D721Med (cell line): ENCODE measurements around the gene PAM.
A peak's percentile ranks its signal among the peaks of the same experiment; 100 is the strongest.

Experiments
- DNase-seq: peaks from one replicate; pipeline ENCODE4 v3.0.0; 2011; ENCODE audit warnings: low spot score; ENCODE audit not compliant: insufficient read length
- FAIRE-seq: peaks from 2 replicates; lab custom pipeline; 2011; peaks lifted over from hg19 to GRCh38; lab: Jason Lieb, UNC
- CTCF ChIP-seq: IDR thresholded peaks from 2 replicates; pipeline ENCODE4 v1.5.1; 2012; ENCODE audit warnings: mild to moderate bottlenecking, control low read depth; ENCODE audit not compliant: insufficient read depth; ENCODE audit errors: missing control alignments

The PAM gene

GRCh38 chr5:102863764-102864560 lies 108.9 kb downstream of the PAM start:
- DNase-seq = no peak
- FAIRE-seq = peak; percentile 25
- TF ChIP-seq CTCF = no peak

GRCh38 chr5:102865171-102865509 lies 110.0 kb downstream of the PAM start:
- DNase-seq (no peak), FAIRE-seq (peak; percentile 48)
- no peak for TF ChIP-seq CTCF

DNA sequence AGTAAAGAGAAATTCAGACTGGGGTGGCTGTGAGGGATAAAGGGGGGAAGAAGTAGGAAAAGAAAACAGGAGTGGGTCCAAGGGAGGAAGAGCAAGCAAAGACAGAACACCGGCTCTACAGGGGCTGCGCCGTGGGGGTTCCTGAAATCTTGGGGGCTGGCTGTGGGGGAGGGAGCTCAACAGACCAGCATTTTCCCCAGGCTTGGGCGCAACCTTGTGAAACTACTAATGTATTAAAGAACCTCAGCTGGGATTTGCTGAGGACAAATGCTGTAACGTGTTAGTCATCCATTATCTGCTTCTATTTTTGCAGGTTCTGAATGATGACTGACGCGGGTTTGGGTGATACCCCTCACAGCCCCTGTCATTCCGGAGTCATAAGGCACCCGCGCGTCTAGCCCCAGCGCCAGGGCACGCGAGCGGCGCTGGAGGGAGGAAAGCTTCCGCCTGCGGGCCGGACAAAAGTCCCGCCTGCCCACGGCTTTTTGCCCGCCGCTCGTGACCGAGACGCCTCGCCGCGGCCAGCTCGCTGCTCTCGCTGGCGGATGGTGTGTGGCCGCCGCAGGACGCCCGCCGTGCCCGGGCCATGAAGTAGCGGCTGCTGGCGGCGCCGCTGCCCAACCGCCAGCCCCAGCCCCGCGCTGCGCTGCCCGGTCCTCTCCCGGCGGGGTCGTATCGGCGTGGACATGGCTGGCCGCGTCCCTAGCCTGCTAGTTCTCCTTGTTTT lies 110.6 kb downstream of the PAM start:
- FAIRE-seq (no peak), DNase-seq (no peak)
- TF ChIP-seq CTCF = no peak

DNA sequence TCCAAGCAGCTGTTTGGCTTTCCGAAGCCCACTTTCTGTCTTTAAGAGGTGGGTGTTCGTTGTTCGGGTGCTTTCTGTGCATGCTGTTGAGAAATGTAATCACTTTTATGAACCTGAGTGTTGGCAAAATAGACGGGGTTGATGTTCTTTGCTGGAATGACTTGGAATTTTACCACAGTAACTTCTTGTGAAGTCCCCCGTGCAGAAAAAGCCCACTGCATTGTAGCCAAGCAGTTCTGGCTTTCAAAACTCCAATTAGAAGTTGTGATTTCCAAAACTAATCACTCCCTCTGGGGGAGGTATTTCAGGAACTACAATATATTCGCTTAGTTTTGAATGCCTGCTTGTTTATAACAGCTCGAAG lies 111.1 kb downstream of the PAM start:
- DNase-seq (no peak), FAIRE-seq (no peak)
- no peak for TF ChIP-seq CTCF

DNA sequence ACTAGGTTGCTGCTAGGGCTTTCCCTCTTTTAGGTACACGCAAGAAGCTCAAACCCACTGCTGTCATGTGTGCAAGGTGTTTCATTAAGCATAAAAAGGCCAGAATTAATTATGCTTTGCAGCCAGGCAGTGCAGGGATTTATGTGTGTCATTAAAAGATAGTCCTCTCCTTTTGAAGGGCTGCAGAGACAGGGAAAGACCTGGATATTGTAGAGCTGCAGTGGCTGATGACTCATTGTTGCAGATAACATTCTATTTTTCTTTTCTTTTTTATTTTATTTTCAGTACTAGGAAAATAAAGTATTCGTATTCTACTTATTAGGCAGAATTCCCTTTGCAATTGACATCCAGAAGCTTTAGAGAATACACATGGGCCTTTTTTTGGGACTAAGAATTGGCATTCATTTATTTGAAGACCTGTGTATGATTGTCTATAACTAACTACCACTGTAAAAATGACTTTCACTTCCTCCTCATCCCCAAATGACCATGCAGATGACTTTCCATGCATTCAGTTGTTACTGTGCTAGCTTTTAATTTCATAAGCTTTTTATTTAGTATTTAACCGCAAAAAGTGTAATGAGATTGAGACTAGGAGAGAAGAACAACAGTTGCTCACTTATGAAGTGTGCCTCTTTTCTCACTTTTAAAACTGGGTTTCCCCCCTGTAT lies 113.0 kb downstream of the PAM start:
- FAIRE-seq = peak; percentile 35
- TF ChIP-seq CTCF = no peak
- DNase-seq = no peak

GRCh38 chr5:102869230-102869629 lies 114.1 kb downstream of the PAM start:
- no peak for FAIRE-seq
- DNase-seq = no peak
- TF ChIP-seq CTCF = no peak
